Activated CD8-positive, alpha-beta memory T cell treated with anti-CD3 and anti-CD28 coated beads, Interleukin-2, amount 50 U/mL, for 48 hours (primary cell): ENCODE measurements around the gene PLEKHO2.

Experiments
- DNase-seq: peaks from one replicate; pipeline ENCODE4 v3.0.0-alpha.2; 2020

Gene PLEKHO2

GRCh38 chr15:64857421-64857820 is 15.7 kb downstream of the PLEKHO2 start:
- no peak for DNase-seq

GRCh38 chr15:64858021-64858575 is 16.4 kb downstream of the PLEKHO2 start:
- DNase-seq, result no peak

GRCh38 chr15:64859226-64859625 is 17.5 kb downstream of the PLEKHO2 start:
- DNase-seq, result no peak

- DNase-seq, result no peak
These were observed 19.6 kb downstream of the PLEKHO2 start for GRCh38 chr15:64861331-64861730.

GRCh38 chr15:64861960-64862359 is 20.2 kb downstream of the PLEKHO2 start:
- DNase-seq, result no peak

- no peak for DNase-seq
These were observed 20.7 kb downstream of the PLEKHO2 start for GRCh38 chr15:64862408-64862807.

- DNase-seq, result no peak
These were observed 22.4 kb downstream of the PLEKHO2 start for GRCh38 chr15:64864068-64864467.

GRCh38 chr15:64865126-64865997 is 23.6 kb downstream of the PLEKHO2 start:
- no peak for DNase-seq

- DNase-seq, result no peak
These were observed 24.3 kb downstream of the PLEKHO2 start for GRCh38 chr15:64865998-64866520.

GRCh38 chr15:64869501-64869900 is 27.8 kb downstream of the PLEKHO2 start:
- no peak for DNase-seq

GRCh38 chr15:64870353-64870752 is 28.6 kb downstream of the PLEKHO2 start:
- no peak for DNase-seq

GRCh38 chr15:64875641-64876223 is 34.0 kb downstream of the PLEKHO2 start:
- DNase-seq, result no peak

GRCh38 chr15:64877435-64877834 is 35.7 kb downstream of the PLEKHO2 start:
- no peak for DNase-seq

GRCh38 chr15:64878705-64879104 is 37.0 kb downstream of the PLEKHO2 start:
- no peak for DNase-seq

GRCh38 chr15:64883100-64883581 is 41.4 kb downstream of the PLEKHO2 start:
- DNase-seq, result no peak

GRCh38 chr15:64883997-64884511 is 42.3 kb downstream of the PLEKHO2 start:
- peak; percentile 90 for DNase-seq

GRCh38 chr15:64884679-64885078 is 43.0 kb downstream of the PLEKHO2 start:
- DNase-seq, result no peak

- DNase-seq, result no peak
These were observed 46.6 kb downstream of the PLEKHO2 start for GRCh38 chr15:64888336-64888735.

GRCh38 chr15:64891561-64891960 is 49.8 kb downstream of the PLEKHO2 start:
- DNase-seq, result no peak

GRCh38 chr15:64892847-64893403 is 51.2 kb downstream of the PLEKHO2 start:
- peak; percentile 76 for DNase-seq

- peak; percentile 98 for DNase-seq
These were observed 52.0 kb downstream of the PLEKHO2 start for GRCh38 chr15:64893481-64894394.
